Posterior vena cava (tissue), 2 donors: Measurements from ENCODE around the gene RAB26. TPM values are rescaled to one million over a fixed set of nuclear protein-coding genes. Genes with fewer than 3 reads are reported as not detected.
A peak's percentile ranks its signal among the peaks of the same experiment; 100 is the strongest.
"Not testable (repeated sequence)": the region's sequence is repeated elsewhere in the genome, so short reads cannot be mapped to it uniquely, and the experiment has no call there.

Experiments
- DNase-seq: peaks from one replicate; pipeline ENCODE4 v3.0.0-alpha.2; 2020; ENCODE audit warnings: low spot score
- intact Hi-C, 2 donors: fragments of 100-400 bp; cut with DNase I; formaldehyde crosslinking; loops; one replicate each; pipeline versions ENCODE4 v1.14.1 to v1.14.2; 2022 to 2023
- long read RNA-seq, 2 donors: library from polyadenylated mRNA; unstranded; transcript quantifications; one replicate each; pipeline ENCODE4 v2.0.0, GENCODE V29; 2020 to 2021
- total RNA-seq, 2 donors: library from RNA; stranded (reverse); fragmentation: NEBNext Ultra II Directional; extraction: Animal tissue kit (Norgen Biotek cat#: 25700); gene quantifications; one replicate each; pipeline ENCODE4 v1.2.1, GENCODE V29; 2021
- donor health status: DM: yes; HTN: yes; CAD: no.
- donor health status: DM: yes; HTN: yes; CAD: no.

Gene RAB26
- under 1 TPM in 1 of 2 donors, not detected in 1; 0.28 TPM for total RNA-seq
- long read RNA-seq, donor 1, partial matches to known transcripts: 0 of 3 reads
- long read RNA-seq, donor 1, other reads (novel, unspliced or antisense): 3 of 3 reads
- long read RNA-seq, donor 2, partial matches to known transcripts: 1 of 6 reads
- long read RNA-seq, donor 2, other reads (novel, unspliced or antisense): 5 of 6 reads

- intact Hi-C loops: loop anchor here in 1 of 2 donors (5.0 kb wide), 1 partner anchor 126 kb away; no protein-coding TSS in a partner anchor
- peak; percentile 85 for DNase-seq
Measured at GRCh38 chr16:2147981-2148671, at the start of gene RAB26. RAB26 (plus strand) TSS chr16:2148625; CDS start chr16:2148784, 159 bp downstream.

GRCh38 chr16:2101581-2101980 is 46.8 kb upstream of the RAB26 start:
- DNase-seq, intact Hi-C loops: not testable (repeated sequence)

GRCh38 chr16:2102471-2102870 is 46.0 kb upstream of the RAB26 start:
- intact Hi-C loops: no loop called here
- no peak for DNase-seq

GRCh38 chr16:2104464-2104863 is 44.0 kb upstream of the RAB26 start:
- intact Hi-C loops: not testable (repeated sequence)

GRCh38 chr16:2105291-2105690 is 43.1 kb upstream of the RAB26 start:
- intact Hi-C loops: not testable (repeated sequence)

More at GRCh38 chr16:2104464-2104863, 44.0 kb upstream of the RAB26 start:
- not testable (repeated sequence) for DNase-seq

GRCh38 chr16:2105769-2106168 is 42.7 kb upstream of the RAB26 start:
- DNase-seq, intact Hi-C loops: not testable (repeated sequence)

More at GRCh38 chr16:2105291-2105690, 43.1 kb upstream of the RAB26 start:
- not testable (repeated sequence) for DNase-seq

GRCh38 chr16:2106211-2106610 is 42.2 kb upstream of the RAB26 start:
- DNase-seq, intact Hi-C loops: not testable (repeated sequence)

- DNase-seq: peak; percentile 84
- intact Hi-C loops: not testable (repeated sequence)
Measured at GRCh38 chr16:2107121-2107790, 41.2 kb upstream of the RAB26 start.

GRCh38 chr16:2107791-2108125 is 40.7 kb upstream of the RAB26 start:
- DNase-seq, intact Hi-C loops: not testable (repeated sequence)

- DNase-seq, intact Hi-C loops: not testable (repeated sequence)
Measured at GRCh38 chr16:2108446-2109270, 39.8 kb upstream of the RAB26 start.

- intact Hi-C loops, DNase-seq: not testable (repeated sequence)
Measured at GRCh38 chr16:2109271-2109580, 39.2 kb upstream of the RAB26 start.

- intact Hi-C loops, DNase-seq: not testable (repeated sequence)
Measured at GRCh38 chr16:2109872-2110271, 38.6 kb upstream of the RAB26 start.

- intact Hi-C loops, DNase-seq: not testable (repeated sequence)
Measured at GRCh38 chr16:2110332-2111008, 38.0 kb upstream of the RAB26 start.

GRCh38 chr16:2111009-2111353 is 37.4 kb upstream of the RAB26 start:
- DNase-seq: not testable (repeated sequence)

GRCh38 chr16:2111412-2112335 is 36.8 kb upstream of the RAB26 start:
- intact Hi-C loops, DNase-seq: not testable (repeated sequence)

More at GRCh38 chr16:2111009-2111353, 37.4 kb upstream of the RAB26 start:
- intact Hi-C loops: not testable (repeated sequence)

GRCh38 chr16:2112539-2113106 is 35.8 kb upstream of the RAB26 start:
- intact Hi-C loops: not testable (repeated sequence)

GRCh38 chr16:2114225-2114624 is 34.2 kb upstream of the RAB26 start:
- intact Hi-C loops: not testable (repeated sequence)

More at GRCh38 chr16:2112539-2113106, 35.8 kb upstream of the RAB26 start:
- not testable (repeated sequence) for DNase-seq

More at GRCh38 chr16:2114225-2114624, 34.2 kb upstream of the RAB26 start:
- DNase-seq: not testable (repeated sequence)
